DOHH2 (cell line): ENCODE data around the gene GPR78.
"Not testable (repeated sequence)": the region's sequence is repeated elsewhere in the genome, so short reads cannot be mapped to it uniquely, and the experiment has no call there.

Experiments used
- H3F3A ChIP-seq: fragments of 200-600 bp; sonication (generic), shearing (Covaris generic); 2 replicates; pipeline ENCODE4 v1.6.0; 2016; ENCODE audit warnings: antibody characterized with exemption, mild to moderate bottlenecking; ENCODE audit not compliant: control insufficient read depth, insufficient read depth
- H3K27ac ChIP-seq: fragments of 200-600 bp; sonication (generic); 2 replicates; pipeline ENCODE4 v1.5.1; 2014; ENCODE audit warnings: low read depth, mild to moderate bottlenecking, low read length, moderate library complexity
- H3K27me3 ChIP-seq: fragments of 200-600 bp; sonication (generic); 2 replicates; pipeline ENCODE4 v1.6.1; 2014; ENCODE audit warnings: mild to moderate bottlenecking, low read length, mixed read lengths; ENCODE audit not compliant: control insufficient read depth
- H3K36me3 ChIP-seq: fragments of 200-600 bp; sonication (generic); 2 replicates; pipeline ENCODE4 v1.6.1; 2014; ENCODE audit warnings: mild to moderate bottlenecking, low read length, moderate library complexity, mixed read lengths; ENCODE audit not compliant: control insufficient read depth
- H3K4me1 ChIP-seq: fragments of 200-600 bp; sonication (generic); 2 replicates; pipeline ENCODE4 v1.6.1; 2014; ENCODE audit warnings: mild to moderate bottlenecking, low read length, mixed read lengths; ENCODE audit not compliant: control insufficient read depth
- H3K4me2 ChIP-seq: fragments of 200-600 bp; sonication (generic); 2 replicates; pipeline ENCODE4 v1.6.0; 2014; ENCODE audit warnings: mild to moderate bottlenecking, low read length, moderate library complexity
- H3K4me3 ChIP-seq: fragments of 200-600 bp; sonication (generic); 2 replicates; pipeline ENCODE4 v1.5.1; 2014; ENCODE audit warnings: mild to moderate bottlenecking, low read length, mixed read lengths
- H3K79me2 ChIP-seq: fragments of 200-600 bp; sonication (generic); 2 replicates; pipeline ENCODE4 v1.6.1; 2014; ENCODE audit warnings: mild to moderate bottlenecking, low read length, mixed read lengths; ENCODE audit not compliant: control insufficient read depth
- H3K9me2 ChIP-seq: fragments of 200-600 bp; sonication (generic); replicated peaks from 2 replicates; pipeline ENCODE4 v1.6.1; 2014; ENCODE audit warnings: mild to moderate bottlenecking, low read length, mixed read lengths; ENCODE audit not compliant: control insufficient read depth
- H3K9me3 ChIP-seq: fragments of 200-600 bp; sonication (generic); 2 replicates; pipeline ENCODE4 v1.6.1; 2014; ENCODE audit warnings: antibody characterized with exemption, low read length, mixed read lengths; ENCODE audit not compliant: control insufficient read depth, insufficient read depth
- H4K20me1 ChIP-seq: fragments of 200-600 bp; sonication (generic); 2 replicates; pipeline ENCODE4 v1.6.0; 2014; ENCODE audit warnings: low read depth, mild to moderate bottlenecking, antibody characterized with exemption, low read length, moderate library complexity; ENCODE audit not compliant: control insufficient read depth, insufficient read depth
- EZH2phosphoT487 ChIP-seq: fragments of 200-600 bp; sonication (generic); IDR thresholded peaks from 2 replicates; pipeline ENCODE4 v1.6.1; 2017; ENCODE audit warnings: borderline replicate concordance, mild to moderate bottlenecking, antibody characterized with exemption, low read length, moderate library complexity, mixed read lengths
- TF ChIP-seq, protein P1 (sequence below): fragments of 200-600 bp; sonication (generic); IDR thresholded peaks from one replicate; pipeline ENCODE4 v1.5.1; 2014; ENCODE audit warnings: antibody characterized with exemption, mild to moderate bottlenecking, low read depth, low read length; ENCODE audit not compliant: poor library complexity, severe bottlenecking

Gene GPR78

DNA sequence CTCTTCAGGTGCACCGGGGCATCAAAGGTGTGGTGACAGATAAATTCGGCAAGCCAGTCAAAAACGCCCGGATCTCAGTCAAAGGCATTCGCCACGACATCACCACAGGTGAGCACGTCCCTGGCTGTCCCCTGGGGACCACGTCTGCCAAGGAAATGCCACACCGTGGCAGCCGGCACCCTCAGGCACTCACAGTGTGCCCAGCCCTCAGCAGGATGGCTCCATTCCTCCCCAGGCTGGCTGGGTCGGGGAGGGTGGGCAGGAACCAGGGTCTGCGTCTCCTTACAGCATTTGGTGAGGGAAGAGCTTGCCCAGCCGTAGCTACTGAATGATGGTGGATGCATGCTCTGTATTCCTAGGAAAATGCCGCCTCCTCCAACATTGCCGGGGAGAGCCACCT lies 38.2 kb downstream of the GPR78 start:
- no peak for TF ChIP-seq EZH2phosphoT487
- TF ChIP-seq, protein P1, sequence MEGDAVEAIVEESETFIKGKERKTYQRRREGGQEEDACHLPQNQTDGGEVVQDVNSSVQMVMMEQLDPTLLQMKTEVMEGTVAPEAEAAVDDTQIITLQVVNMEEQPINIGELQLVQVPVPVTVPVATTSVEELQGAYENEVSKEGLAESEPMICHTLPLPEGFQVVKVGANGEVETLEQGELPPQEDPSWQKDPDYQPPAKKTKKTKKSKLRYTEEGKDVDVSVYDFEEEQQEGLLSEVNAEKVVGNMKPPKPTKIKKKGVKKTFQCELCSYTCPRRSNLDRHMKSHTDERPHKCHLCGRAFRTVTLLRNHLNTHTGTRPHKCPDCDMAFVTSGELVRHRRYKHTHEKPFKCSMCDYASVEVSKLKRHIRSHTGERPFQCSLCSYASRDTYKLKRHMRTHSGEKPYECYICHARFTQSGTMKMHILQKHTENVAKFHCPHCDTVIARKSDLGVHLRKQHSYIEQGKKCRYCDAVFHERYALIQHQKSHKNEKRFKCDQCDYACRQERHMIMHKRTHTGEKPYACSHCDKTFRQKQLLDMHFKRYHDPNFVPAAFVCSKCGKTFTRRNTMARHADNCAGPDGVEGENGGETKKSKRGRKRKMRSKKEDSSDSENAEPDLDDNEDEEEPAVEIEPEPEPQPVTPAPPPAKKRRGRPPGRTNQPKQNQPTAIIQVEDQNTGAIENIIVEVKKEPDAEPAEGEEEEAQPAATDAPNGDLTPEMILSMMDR, result no peak
- Histone ChIP-seq H3K4me2 (no peak overlapping the region), H3K36me3 (no peaks in the 10 kb centered on the region), H3K79me2 (no peaks in the 10 kb centered on the region), H4K20me1 (no peaks in the 10 kb centered on the region), H3K4me1 (no peaks in the 10 kb centered on the region), H3F3A (no peaks in the 10 kb centered on the region), H3K4me3 (no peak overlapping the region), H3K27me3 (no peaks in the 10 kb centered on the region), H3K9me2 (no peaks in the 10 kb centered on the region), H3K9me3 (no peaks in the 10 kb centered on the region), H3K27ac (no peak overlapping the region)

DNA sequence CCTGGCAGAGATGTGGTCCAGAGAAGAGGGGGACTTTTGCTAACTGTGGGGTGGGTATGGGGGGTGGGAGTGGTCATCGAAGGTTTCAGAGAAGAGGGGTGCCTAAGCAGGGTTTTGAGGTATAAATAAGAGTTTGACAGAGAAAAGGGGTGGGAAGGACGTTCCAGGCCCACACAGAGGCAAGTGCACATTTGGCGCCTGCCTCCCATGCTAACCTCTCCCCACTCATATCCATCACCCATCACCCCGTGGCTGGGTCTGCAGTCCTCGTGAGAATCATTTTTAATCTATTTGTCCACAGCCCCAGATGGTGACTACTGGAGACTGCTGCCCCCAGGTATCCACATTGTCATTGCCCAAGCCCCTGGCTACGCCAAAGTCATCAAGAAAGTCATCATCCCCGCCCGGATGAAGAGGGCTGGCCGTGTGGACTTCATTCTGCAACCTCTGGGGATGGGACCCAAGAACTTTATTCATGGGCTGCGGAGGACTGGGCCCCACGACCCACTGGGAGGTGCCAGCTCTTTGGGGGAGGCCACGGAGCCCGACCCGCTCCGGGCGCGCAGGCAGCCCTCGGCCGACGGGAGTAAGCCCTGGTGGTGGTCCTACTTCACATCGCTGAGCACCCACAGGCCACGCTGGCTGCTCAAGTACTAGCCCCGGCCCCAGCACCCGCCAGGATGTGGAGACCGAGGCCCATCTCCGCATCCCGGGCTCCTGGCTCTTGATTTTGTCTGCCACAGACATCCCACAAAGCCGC lies 38.9 kb downstream of the GPR78 start:
- Histone ChIP-seq H3K4me2 (no peak overlapping the region), H4K20me1 (no peaks in the 10 kb centered on the region), H3K27me3 (no peaks in the 10 kb centered on the region), H3F3A (no peaks in the 10 kb centered on the region), H3K4me3 (no peak overlapping the region), H3K36me3 (no peaks in the 10 kb centered on the region), H3K4me1 (no peaks in the 10 kb centered on the region), H3K9me2 (no peaks in the 10 kb centered on the region), H3K79me2 (no peaks in the 10 kb centered on the region), H3K9me3 (no peaks in the 10 kb centered on the region), H3K27ac (no peak overlapping the region)
- TF ChIP-seq, protein P1, result no peak
- no peak for TF ChIP-seq EZH2phosphoT487

DNA sequence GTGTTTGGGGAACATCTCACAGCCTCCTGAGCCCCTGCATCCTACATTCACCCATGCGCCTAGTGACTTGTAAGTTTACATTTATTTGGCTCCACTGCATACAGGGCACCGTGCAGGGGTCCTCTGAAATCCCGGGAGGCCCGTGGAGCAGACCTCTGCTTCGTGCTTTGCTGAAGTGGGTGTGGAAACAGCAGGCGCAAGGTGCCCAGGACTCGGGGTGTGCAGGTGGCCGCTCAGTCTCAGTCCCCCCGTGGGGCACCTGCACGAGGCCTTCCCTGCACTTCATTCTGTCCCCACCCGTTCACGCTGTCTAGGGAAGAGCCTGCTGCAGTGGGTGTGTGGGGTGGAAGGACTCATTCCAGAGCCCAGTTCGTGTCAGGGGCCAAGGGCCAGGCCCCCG lies 40.9 kb downstream of the GPR78 start:
- H4K20me1 ChIP-seq, H3K27me3 ChIP-seq, H3F3A ChIP-seq, H3K36me3 ChIP-seq, H3K9me3 ChIP-seq, H3K4me3 ChIP-seq, H3K27ac ChIP-seq, H3K4me1 ChIP-seq, H3K9me2 ChIP-seq, H3K79me2 ChIP-seq, H3K4me2 ChIP-seq: not testable (repeated sequence)

DNA sequence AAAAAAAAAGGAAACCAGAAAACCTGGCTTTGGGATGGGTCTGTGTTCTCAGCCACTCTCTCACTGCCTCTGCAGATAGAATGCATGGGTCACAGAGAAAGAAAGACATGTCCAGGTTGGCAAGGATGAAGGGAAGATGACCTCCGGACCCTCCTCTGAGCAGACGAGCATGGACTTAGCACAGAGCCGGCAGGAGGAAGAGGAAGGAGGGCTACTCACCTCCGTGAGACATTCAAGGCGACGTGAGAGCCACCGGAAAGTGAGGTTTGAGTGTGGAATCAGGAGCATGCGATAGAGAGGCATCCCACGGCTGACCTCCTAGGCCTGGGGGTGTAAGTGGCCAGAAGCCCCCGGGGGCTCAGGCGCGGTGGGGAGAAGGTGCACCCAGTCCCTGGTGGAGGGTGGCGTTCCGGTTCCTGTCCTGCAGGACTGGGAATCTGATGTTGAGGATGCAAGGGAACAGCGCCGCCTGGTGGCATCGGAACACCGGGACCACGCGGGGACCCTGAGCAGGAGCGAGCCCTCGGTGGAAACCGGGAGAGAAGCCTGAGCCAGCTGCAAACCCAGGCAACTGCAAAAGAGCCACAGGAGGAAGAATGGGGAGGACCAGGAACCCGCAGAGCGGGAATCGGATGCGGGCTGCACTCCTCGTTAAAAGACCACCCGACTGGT lies 44.5 kb downstream of the GPR78 start:
- H3K4me1 ChIP-seq, H3K9me3 ChIP-seq, H3F3A ChIP-seq, H3K79me2 ChIP-seq, H4K20me1 ChIP-seq, H3K27ac ChIP-seq, H3K4me3 ChIP-seq, H3K36me3 ChIP-seq, H3K4me2 ChIP-seq, H3K27me3 ChIP-seq, H3K9me2 ChIP-seq: not testable (repeated sequence)

DNA sequence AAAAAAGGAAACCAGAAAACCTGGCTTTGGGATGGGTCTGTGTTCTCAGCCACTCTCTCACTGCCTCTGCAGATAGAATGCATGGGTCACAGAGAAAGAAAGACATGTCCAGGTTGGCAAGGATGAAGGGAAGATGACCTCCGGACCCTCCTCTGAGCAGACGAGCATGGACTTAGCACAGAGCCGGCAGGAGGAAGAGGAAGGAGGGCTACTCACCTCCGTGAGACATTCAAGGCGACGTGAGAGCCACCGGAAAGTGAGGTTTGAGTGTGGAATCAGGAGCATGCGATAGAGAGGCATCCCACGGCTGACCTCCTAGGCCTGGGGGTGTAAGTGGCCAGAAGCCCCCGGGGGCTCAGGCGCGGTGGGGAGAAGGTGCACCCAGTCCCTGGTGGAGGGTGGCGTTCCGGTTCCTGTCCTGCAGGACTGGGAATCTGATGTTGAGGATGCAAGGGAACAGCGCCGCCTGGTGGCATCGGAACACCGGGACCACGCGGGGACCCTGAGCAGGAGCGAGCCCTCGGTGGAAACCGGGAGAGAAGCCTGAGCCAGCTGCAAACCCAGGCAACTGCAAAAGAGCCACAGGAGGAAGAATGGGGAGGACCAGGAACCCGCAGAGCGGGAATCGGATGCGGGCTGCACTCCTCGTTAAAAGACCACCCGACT lies 50.2 kb downstream of the GPR78 start:
- H4K20me1 ChIP-seq, H3K27ac ChIP-seq, H3F3A ChIP-seq, H3K79me2 ChIP-seq, H3K4me2 ChIP-seq, H3K27me3 ChIP-seq, H3K9me2 ChIP-seq, H3K4me3 ChIP-seq, H3K9me3 ChIP-seq, H3K36me3 ChIP-seq, H3K4me1 ChIP-seq: not testable (repeated sequence)

DNA sequence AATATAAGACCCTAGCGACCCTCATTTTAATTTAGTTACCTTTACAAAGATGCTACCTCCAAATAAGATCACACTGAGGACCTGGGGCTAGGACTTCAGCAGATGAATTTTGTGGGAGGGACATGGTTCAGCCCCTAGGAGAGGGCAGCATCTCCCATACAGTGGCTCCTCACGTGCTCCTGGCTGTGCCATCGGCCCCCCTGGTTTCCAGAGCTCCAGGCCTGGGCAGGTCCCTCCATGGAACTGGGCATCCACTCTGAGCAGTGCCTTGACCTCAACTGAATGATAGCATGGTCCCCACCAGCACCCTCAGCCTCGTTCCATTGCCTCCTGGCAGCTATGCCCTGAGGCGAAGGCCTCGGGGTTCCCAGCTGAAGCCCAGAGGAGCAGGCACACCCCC lies 51.7 kb downstream of the GPR78 start:
- not testable (repeated sequence) for H3K4me2 ChIP-seq, H3K79me2 ChIP-seq, H3K27me3 ChIP-seq, H4K20me1 ChIP-seq, H3K36me3 ChIP-seq, H3K4me3 ChIP-seq, H3K9me2 ChIP-seq, H3K9me3 ChIP-seq, H3F3A ChIP-seq, H3K27ac ChIP-seq, H3K4me1 ChIP-seq
